PFSK-1 (cell line): Measurements from ENCODE around the gene ANKAR.

Source experiments
- SIN3A ChIP-seq: IDR thresholded peaks from 2 replicates; pipeline ENCODE4 v1.6.1; 2012; ENCODE audit warnings: mild to moderate bottlenecking, low read length, moderate library complexity, borderline replicate concordance; ENCODE audit not compliant: insufficient read depth
- TAF1 ChIP-seq: IDR thresholded peaks from 2 replicates; pipeline ENCODE4 v1.6.1; 2012; ENCODE audit warnings: low read length, control low read depth, borderline replicate concordance; ENCODE audit not compliant: insufficient read depth

GRCh38 chr2:189685540-189686229 lies 11.2 kb downstream of the ANKAR start:
- no peak for TF ChIP-seq SIN3A
- TF ChIP-seq TAF1: no peak
